Fibroblast of the aortic adventitia (primary cell): ENCODE data around the gene PRSS21. TPM values are rescaled to one million over a fixed set of nuclear protein-coding genes. Genes with fewer than 3 reads are reported as not detected.
A peak's percentile ranks its signal among the peaks of the same experiment; 100 is the strongest.

Source experiments
- DNase-seq: peaks from one replicate; pipeline ENCODE4 v3.0.0-alpha.2; 2010; ENCODE audit warnings: low read depth
- H3K4me3 ChIP-seq: 2 replicates; pipeline ENCODE4 v1.5.1; 2011; ENCODE audit warnings: low read depth, mild to moderate bottlenecking, control low read depth, low read length, moderate library complexity
- total RNA-seq: library from RNA; depleted of rRNA; stranded (reverse); fragments of >200 nt; gene quantifications from 2 replicates; pipeline ENCODE4 v1.2.3, GENCODE V29; 2012; ENCODE audit warnings: low replicate concordance
- TF ChIP-seq, protein P1 (sequence below): IDR thresholded peaks from 2 replicates; pipeline ENCODE4 v1.5.1; 2011; ENCODE audit warnings: mild to moderate bottlenecking, low read length, control low read depth, inconsistent platforms; ENCODE audit not compliant: insufficient read depth

Gene PRSS21
- total RNA-seq, 1 donor = 0.27 TPM

DNA sequence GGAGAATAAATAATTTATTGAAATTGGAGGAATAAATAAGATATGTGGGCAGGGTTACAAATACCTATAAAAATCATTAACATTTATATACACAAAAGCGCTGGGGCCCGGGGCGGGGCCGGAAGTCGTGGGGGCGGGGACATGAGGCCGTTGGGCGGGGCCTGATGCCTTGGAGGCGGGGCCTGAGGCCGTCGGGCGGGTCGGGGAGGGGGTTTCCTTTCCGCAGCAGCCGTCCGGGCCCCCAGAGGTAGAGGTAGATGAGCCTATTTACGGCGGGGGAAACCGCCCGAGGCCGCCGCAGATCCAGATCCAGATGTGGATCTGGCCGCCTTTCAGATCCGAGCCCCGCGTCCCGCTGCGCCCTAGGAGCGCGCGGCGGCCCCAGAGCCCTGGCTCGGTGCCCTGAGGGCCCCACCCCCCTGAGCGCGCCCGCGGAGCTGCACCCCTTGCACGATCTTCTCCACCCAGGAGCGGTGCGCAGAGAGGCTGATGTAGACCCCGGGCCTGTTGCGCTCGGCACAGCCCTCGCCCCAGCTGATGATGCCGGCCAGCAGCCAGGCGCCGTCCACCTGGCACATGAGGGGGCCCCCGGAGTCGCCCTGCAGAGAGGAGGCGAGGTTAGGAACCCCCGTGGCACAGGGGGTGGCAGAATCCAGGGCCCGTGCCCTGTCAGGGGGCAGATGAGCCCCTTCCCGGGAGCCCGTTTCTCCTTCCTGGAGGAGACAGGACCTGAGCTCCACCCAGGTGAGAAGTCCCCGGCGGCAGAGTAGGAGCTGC is 35.9 kb downstream of the PRSS21 start:
- no peak for DNase-seq
- TF ChIP-seq, protein P1, sequence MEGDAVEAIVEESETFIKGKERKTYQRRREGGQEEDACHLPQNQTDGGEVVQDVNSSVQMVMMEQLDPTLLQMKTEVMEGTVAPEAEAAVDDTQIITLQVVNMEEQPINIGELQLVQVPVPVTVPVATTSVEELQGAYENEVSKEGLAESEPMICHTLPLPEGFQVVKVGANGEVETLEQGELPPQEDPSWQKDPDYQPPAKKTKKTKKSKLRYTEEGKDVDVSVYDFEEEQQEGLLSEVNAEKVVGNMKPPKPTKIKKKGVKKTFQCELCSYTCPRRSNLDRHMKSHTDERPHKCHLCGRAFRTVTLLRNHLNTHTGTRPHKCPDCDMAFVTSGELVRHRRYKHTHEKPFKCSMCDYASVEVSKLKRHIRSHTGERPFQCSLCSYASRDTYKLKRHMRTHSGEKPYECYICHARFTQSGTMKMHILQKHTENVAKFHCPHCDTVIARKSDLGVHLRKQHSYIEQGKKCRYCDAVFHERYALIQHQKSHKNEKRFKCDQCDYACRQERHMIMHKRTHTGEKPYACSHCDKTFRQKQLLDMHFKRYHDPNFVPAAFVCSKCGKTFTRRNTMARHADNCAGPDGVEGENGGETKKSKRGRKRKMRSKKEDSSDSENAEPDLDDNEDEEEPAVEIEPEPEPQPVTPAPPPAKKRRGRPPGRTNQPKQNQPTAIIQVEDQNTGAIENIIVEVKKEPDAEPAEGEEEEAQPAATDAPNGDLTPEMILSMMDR = no peak
- no peak overlapping the region for H3K4me3 ChIP-seq

- DNase-seq = no peak
- no peak overlapping the region for H3K4me3 ChIP-seq
- TF ChIP-seq, protein P1 = no peak
Measured at GRCh38 chr16:2853531-2854073, 36.6 kb downstream of the PRSS21 start.

- TF ChIP-seq, protein P1 = peak; percentile 56
- DNase-seq = no peak
- no peak overlapping the region for H3K4me3 ChIP-seq
Measured at GRCh38 chr16:2854700-2855309, 37.8 kb downstream of the PRSS21 start.

GRCh38 chr16:2855536-2855935 is 38.5 kb downstream of the PRSS21 start:
- TF ChIP-seq, protein P1 = no peak
- H3K4me3 ChIP-seq = no peak overlapping the region
- DNase-seq = no peak

GRCh38 chr16:2856061-2856670 is 39.1 kb downstream of the PRSS21 start:
- DNase-seq = no peak
- TF ChIP-seq, protein P1 = no peak
- no peak overlapping the region for H3K4me3 ChIP-seq

GRCh38 chr16:2856686-2857450 is 39.8 kb downstream of the PRSS21 start:
- H3K4me3 ChIP-seq = no peak overlapping the region
- no peak for DNase-seq
- TF ChIP-seq, protein P1 = no peak
